CD8-positive, alpha-beta memory T cell (primary cell): ENCODE measurements around the gene RABGAP1. TPM values are rescaled to one million over a fixed set of nuclear protein-coding genes. Genes with fewer than 3 reads are reported as not detected.

Experiments used
- CTCF ChIA-PET: fragments of 350-600 bp; sonication (Branson Sonifier 250); formaldehyde crosslinking; loops from one replicate; lab custom pipeline; 2021; ENCODE audit warnings: antibody characterized with exemption; lab: Charles Lee
- POLR2A ChIA-PET: fragments of 350-600 bp; sonication (Branson Sonifier 250); formaldehyde crosslinking; loops from one replicate; lab custom pipeline; 2021; ENCODE audit warnings: antibody characterized with exemption; lab: Charles Lee
- DNase-seq, 5 donors: peaks; one replicate each; pipeline versions ENCODE4 v3.0.0 to v3.0.0-alpha.2; 2020 to 2022; ENCODE audit warnings: mixed read lengths in 1 of 5
- H3K27ac ChIP-seq: one replicate; pipeline ENCODE4 v1.7.0; 2013; ENCODE audit warnings: low read depth, mild to moderate bottlenecking, low read length, moderate library complexity
- H3K27me3 ChIP-seq: 2 replicates; pipeline ENCODE4 v1.7.0; 2013; ENCODE audit warnings: low read length, mild to moderate bottlenecking; ENCODE audit not compliant: insufficient read depth, poor library complexity, severe bottlenecking
- H3K36me3 ChIP-seq: 2 replicates; pipeline ENCODE4 v1.7.0; 2013; ENCODE audit warnings: mild to moderate bottlenecking, low read length, moderate library complexity; ENCODE audit not compliant: insufficient read depth
- H3K4me1 ChIP-seq: 2 replicates; pipeline ENCODE4 v1.7.0; 2013; ENCODE audit warnings: mild to moderate bottlenecking, low read length, moderate library complexity; ENCODE audit not compliant: insufficient read depth
- H3K4me3 ChIP-seq: 2 replicates; pipeline ENCODE4 v1.7.0; 2013; ENCODE audit warnings: mild to moderate bottlenecking, low read length
- H3K9me3 ChIP-seq: 2 replicates; pipeline ENCODE4 v1.7.0; 2013; ENCODE audit warnings: mild to moderate bottlenecking, low read length
- H3K27ac Mint-ChIP-seq, 8 donors: one replicate each; pipeline ENCODE4 v1.8.0; 2020 to 2021; ENCODE audit warnings: mixed read lengths in 8 of 8, mild to moderate bottlenecking in 6 of 8, inconsistent platforms in 3 of 8, moderate library complexity in 3 of 8
- H3K27me3 Mint-ChIP-seq, 2 donors: one replicate each; pipeline ENCODE4 v1.8.0; 2020 to 2021; ENCODE audit warnings: mixed read lengths in 2 of 2, mild to moderate bottlenecking in 1 of 2, moderate library complexity in 1 of 2
- H3K36me3 Mint-ChIP-seq, 3 donors: one replicate each; pipeline ENCODE4 v1.8.0; 2020 to 2021; ENCODE audit warnings: mixed read lengths in 3 of 3, inconsistent platforms in 1 of 3, mild to moderate bottlenecking in 1 of 3
- H3K4me1 Mint-ChIP-seq, 3 donors: one replicate each; pipeline ENCODE4 v1.8.0; 2020 to 2021; ENCODE audit warnings: mixed read lengths in 3 of 3, inconsistent platforms in 1 of 3, mild to moderate bottlenecking in 1 of 3
- H3K4me3 Mint-ChIP-seq, 7 donors: one replicate each; pipeline ENCODE4 v1.8.0; 2020 to 2021; ENCODE audit warnings: mixed read lengths in 7 of 7, mild to moderate bottlenecking in 6 of 7, moderate library complexity in 4 of 7, inconsistent platforms in 2 of 7
- H3K9me3 Mint-ChIP-seq, 5 donors: one replicate each; pipeline ENCODE4 v1.8.0; 2020 to 2022; ENCODE audit warnings: mixed read lengths in 5 of 5, mild to moderate bottlenecking in 3 of 5, moderate library complexity in 2 of 5, inconsistent platforms in 1 of 5
- polyA plus RNA-seq: library from polyadenylated mRNA; unstranded; fragments of 300-500 nt; fragmentation: Illumina TruSeq; gene quantifications from one replicate; pipeline ENCODE4 v1.2.3, GENCODE V29; 2021
- total RNA-seq, 2 experiments: library from RNA; stranded (reverse); gene quantifications; one replicate each; pipeline ENCODE4 v1.2.3, GENCODE V29; 2021

Gene RABGAP1
- total and polyA plus RNA-seq, 3 experiments from 2014 or later: 20.7 to 24.3 (median 22.2) TPM

GRCh38 chr9:122944960-122945888 lies 4.4 kb downstream of the RABGAP1 start:
- no peak overlapping the region for H3K4me3 ChIP-seq
- peaks cover 42 to 70% (median 67%) of the 10 kb centered on the region in 3 donors for H3K4me1 Mint-ChIP-seq
- H3K27ac ChIP-seq: no peak overlapping the region
- H3K27me3 Mint-ChIP-seq: peaks cover 0 to 2% of the 10 kb centered on the region in 2 donors
- CTCF ChIA-PET: no interaction called here
- peaks cover 26% of the 10 kb centered on the region for H3K4me1 ChIP-seq
- POLR2A ChIA-PET: no interaction called here
- no peaks in the 10 kb centered on the region for H3K27me3 ChIP-seq
- peak overlapping the region in 2 of 7 donors; percentile 2 to 57 for H3K4me3 Mint-ChIP-seq
- no peaks in the 10 kb centered on the region for H3K36me3 ChIP-seq
- H3K27ac Mint-ChIP-seq: peak overlapping the region in 2 of 8 donors; percentile 31 to 37
- DNase-seq: no peak
- no peaks in the 10 kb centered on the region for H3K9me3 Mint-ChIP-seq
- H3K9me3 ChIP-seq: no peaks in the 10 kb centered on the region
- peaks cover 0 to 17% (median 11%) of the 10 kb centered on the region in 3 donors for H3K36me3 Mint-ChIP-seq

GRCh38 chr9:122946461-122947005 lies 5.7 kb downstream of the RABGAP1 start:
- CTCF ChIA-PET: no interaction called here
- Mint-ChIP-seq H3K27ac (no peak overlapping the region), H3K36me3 (peaks cover 0 to 14% (median 11%) of the 10 kb centered on the region in 3 donors), H3K4me1 (peaks cover 40 to 69% (median 69%) of the 10 kb centered on the region in 3 donors), H3K9me3 (no peaks in the 10 kb centered on the region), H3K4me3 (no peak overlapping the region), H3K27me3 (no peaks in the 10 kb centered on the region)
- Histone ChIP-seq H3K9me3 (no peaks in the 10 kb centered on the region), H3K4me3 (no peak overlapping the region), H3K36me3 (no peaks in the 10 kb centered on the region), H3K4me1 (peaks cover 18% of the 10 kb centered on the region), H3K27me3 (no peaks in the 10 kb centered on the region), H3K27ac (no peak overlapping the region)
- POLR2A ChIA-PET: no interaction called here
- no peak for DNase-seq

- Mint-ChIP-seq H3K4me1 (peaks cover 32 to 66% (median 61%) of the 10 kb centered on the region in 3 donors), H3K4me3 (peak overlapping the region in 1 of 7 donors; percentile 51), H3K9me3 (no peaks in the 10 kb centered on the region), H3K27ac (peak overlapping the region in 4 of 8 donors; percentile 1 to 81 (median 46)), H3K27me3 (no peaks in the 10 kb centered on the region), H3K36me3 (peaks cover 0 to 14% (median 13%) of the 10 kb centered on the region in 3 donors)
- Histone ChIP-seq H3K27me3 (no peaks in the 10 kb centered on the region), H3K9me3 (no peaks in the 10 kb centered on the region), H3K27ac (no peak overlapping the region), H3K4me3 (no peak overlapping the region), H3K36me3 (no peaks in the 10 kb centered on the region), H3K4me1 (peaks cover 9% of the 10 kb centered on the region)
- CTCF ChIA-PET: no interaction called here
- no peak for DNase-seq
- POLR2A ChIA-PET: no interaction called here
Measured at GRCh38 chr9:122948313-122948712, 7.5 kb downstream of the RABGAP1 start.

GRCh38 chr9:122949696-122950095 lies 8.9 kb downstream of the RABGAP1 start:
- H3K4me1 Mint-ChIP-seq: peaks cover 32 to 74% (median 66%) of the 10 kb centered on the region in 3 donors
- no peaks in the 10 kb centered on the region for H3K27me3 Mint-ChIP-seq
- H3K9me3 Mint-ChIP-seq: no peaks in the 10 kb centered on the region
- peaks cover 9% of the 10 kb centered on the region for H3K4me1 ChIP-seq
- no peak overlapping the region for H3K27ac ChIP-seq
- ChIA-PET CTCF (interaction anchor here (0.9 kb wide), 1 partner anchor 45 kb away, joined by 3 read pairs; no protein-coding TSS in a partner anchor), POLR2A (no interaction called here)
- no peaks in the 10 kb centered on the region for H3K9me3 ChIP-seq
- no peaks in the 10 kb centered on the region for H3K27me3 ChIP-seq
- H3K4me3 Mint-ChIP-seq: no peak overlapping the region
- H3K27ac Mint-ChIP-seq: no peak overlapping the region
- no peaks in the 10 kb centered on the region for H3K36me3 ChIP-seq
- H3K36me3 Mint-ChIP-seq: peaks cover 0 to 14% (median 12%) of the 10 kb centered on the region in 3 donors
- no peak for DNase-seq
- H3K4me3 ChIP-seq: no peak overlapping the region

- no peak overlapping the region for H3K4me3 ChIP-seq
- H3K4me3 Mint-ChIP-seq: no peak overlapping the region
- no peaks in the 10 kb centered on the region for H3K9me3 Mint-ChIP-seq
- H3K9me3 ChIP-seq: no peaks in the 10 kb centered on the region
- peaks cover 36 to 74% (median 60%) of the 10 kb centered on the region in 3 donors for H3K4me1 Mint-ChIP-seq
- no peak for DNase-seq
- peaks cover 0 to 13% (median 7%) of the 10 kb centered on the region in 3 donors for H3K36me3 Mint-ChIP-seq
- no peak overlapping the region for H3K27ac ChIP-seq
- H3K4me1 ChIP-seq: peaks cover 9% of the 10 kb centered on the region
- ChIA-PET CTCF (no interaction called here), POLR2A (no interaction called here)
- H3K27me3 Mint-ChIP-seq: no peaks in the 10 kb centered on the region
- H3K27me3 ChIP-seq: no peaks in the 10 kb centered on the region
- H3K27ac Mint-ChIP-seq: no peak overlapping the region
- H3K36me3 ChIP-seq: no peaks in the 10 kb centered on the region
Measured at GRCh38 chr9:122950263-122950662, 9.4 kb downstream of the RABGAP1 start.

GRCh38 chr9:122951056-122951455 lies 10.2 kb downstream of the RABGAP1 start:
- no peak for DNase-seq
- Histone ChIP-seq H3K27ac (no peak overlapping the region), H3K27me3 (no peaks in the 10 kb centered on the region), H3K4me1 (peaks cover 9% of the 10 kb centered on the region), H3K36me3 (no peaks in the 10 kb centered on the region), H3K9me3 (no peaks in the 10 kb centered on the region), H3K4me3 (no peak overlapping the region)
- H3K36me3 Mint-ChIP-seq: peaks cover 0 to 10% (median 2%) of the 10 kb centered on the region in 3 donors
- H3K27me3 Mint-ChIP-seq: no peaks in the 10 kb centered on the region
- ChIA-PET POLR2A (interaction anchor here (0.6 kb wide), 1 partner anchor 47 kb away, joined by 3 read pairs; no protein-coding TSS in a partner anchor), CTCF (no interaction called here)
- no peak overlapping the region for H3K27ac Mint-ChIP-seq
- peaks cover 33 to 70% (median 52%) of the 10 kb centered on the region in 3 donors for H3K4me1 Mint-ChIP-seq
- H3K9me3 Mint-ChIP-seq: no peaks in the 10 kb centered on the region
- no peak overlapping the region for H3K4me3 Mint-ChIP-seq

- no peak overlapping the region for H3K4me3 Mint-ChIP-seq
- no peaks in the 10 kb centered on the region for H3K9me3 Mint-ChIP-seq
- H3K27me3 ChIP-seq: no peaks in the 10 kb centered on the region
- no peak overlapping the region for H3K4me3 ChIP-seq
- no peaks in the 10 kb centered on the region for H3K27me3 Mint-ChIP-seq
- ChIA-PET POLR2A (no interaction called here), CTCF (no interaction called here)
- DNase-seq: no peak
- H3K9me3 ChIP-seq: no peaks in the 10 kb centered on the region
- no peaks in the 10 kb centered on the region for H3K4me1 ChIP-seq
- H3K36me3 ChIP-seq: no peaks in the 10 kb centered on the region
- H3K27ac ChIP-seq: no peak overlapping the region
- peaks cover 18 to 50% (median 30%) of the 10 kb centered on the region in 3 donors for H3K4me1 Mint-ChIP-seq
- peaks cover 7 to 15% (median 12%) of the 10 kb centered on the region in 3 donors for H3K36me3 Mint-ChIP-seq
- H3K27ac Mint-ChIP-seq: no peak overlapping the region
Measured at GRCh38 chr9:122954253-122954691, 13.5 kb downstream of the RABGAP1 start.

GRCh38 chr9:122955961-122956360 lies 15.1 kb downstream of the RABGAP1 start:
- Histone ChIP-seq H3K27ac (no peak overlapping the region), H3K9me3 (no peaks in the 10 kb centered on the region), H3K27me3 (no peaks in the 10 kb centered on the region), H3K36me3 (peaks cover 9% of the 10 kb centered on the region), H3K4me3 (no peak overlapping the region), H3K4me1 (no peaks in the 10 kb centered on the region)
- no peak overlapping the region for H3K27ac Mint-ChIP-seq
- peaks cover 0 to 4% (median 0%) of the 10 kb centered on the region in 5 donors for H3K9me3 Mint-ChIP-seq
- no peak for DNase-seq
- CTCF ChIA-PET: no interaction called here
- peaks cover 8 to 34% (median 16%) of the 10 kb centered on the region in 3 donors for H3K4me1 Mint-ChIP-seq
- POLR2A ChIA-PET: no interaction called here
- H3K27me3 Mint-ChIP-seq: no peaks in the 10 kb centered on the region
- H3K36me3 Mint-ChIP-seq: peaks cover 17 to 29% (median 18%) of the 10 kb centered on the region in 3 donors
- H3K4me3 Mint-ChIP-seq: no peak overlapping the region
